Measurements from ENCODE around the gene PALD1. TPM values are rescaled to one million over a fixed set of nuclear protein-coding genes. Genes with fewer than 3 reads are reported as not detected.

Gene PALD1
- total RNA-seq, 1 experiment from 2014 or later, result not detected

- no peak for DNase-seq (ENCODE audit: low read depth in 1 of 2, low spot score in 2 of 2)
- no peaks in the 10 kb centered on the region for H3K9me3 ChIP-seq (replicated peaks)
- H3K36me3 ChIP-seq, result no peaks in the 10 kb centered on the region
- H3K4me1 ChIP-seq (replicated peaks), result no peaks in the 10 kb centered on the region
- H3K4me3 ChIP-seq, result no peak overlapping the region
- no peaks in the 10 kb centered on the region for H3K27me3 ChIP-seq (replicated peaks)
- no peak overlapping the region for H3K27ac ChIP-seq
Observed at GRCh38 chr10:70559861-70560260, 81.3 kb downstream of the PALD1 start.

DNA sequence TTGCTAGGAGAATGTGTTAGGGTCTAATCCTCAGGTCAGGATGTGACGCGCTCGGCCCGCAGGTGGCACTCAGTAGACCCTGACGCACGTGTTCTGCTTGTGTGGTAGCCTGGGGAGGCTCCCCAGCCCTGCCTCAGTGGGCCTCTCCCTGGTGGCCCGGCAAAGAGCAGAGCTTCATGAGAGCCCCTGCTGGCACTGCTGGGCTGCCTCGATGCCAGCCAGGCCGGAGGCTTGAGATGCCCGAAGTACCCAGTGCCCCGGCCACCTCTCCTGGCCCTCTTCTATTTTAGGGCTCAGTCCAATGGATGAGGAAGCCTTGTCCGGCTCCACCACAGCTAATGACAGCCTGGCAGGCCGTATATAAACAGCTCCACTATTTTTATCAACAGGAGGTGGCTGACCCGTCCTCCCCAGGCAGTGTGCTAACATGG is 82.0 kb downstream of the PALD1 start:
- Histone ChIP-seq H3K4me3 (no peak overlapping the region), H3K4me1 (replicated peaks) (no peaks in the 10 kb centered on the region), H3K36me3 (no peaks in the 10 kb centered on the region), H3K27ac (no peak overlapping the region), H3K9me3 (replicated peaks) (no peaks in the 10 kb centered on the region), H3K27me3 (replicated peaks) (no peaks in the 10 kb centered on the region)
- DNase-seq (ENCODE audit: low read depth in 1 of 2, low spot score in 2 of 2), result no peak

GRCh38 chr10:70561070-70561469 is 82.5 kb downstream of the PALD1 start:
- no peak overlapping the region for H3K27ac ChIP-seq

GRCh38 chr10:70561558-70561957 is 83.0 kb downstream of the PALD1 start:
- Histone ChIP-seq H3K27ac (no peak overlapping the region), H3K9me3 (replicated peaks) (no peaks in the 10 kb centered on the region), H3K4me1 (replicated peaks) (no peaks in the 10 kb centered on the region), H3K4me3 (no peak overlapping the region), H3K27me3 (replicated peaks) (no peaks in the 10 kb centered on the region), H3K36me3 (no peaks in the 10 kb centered on the region)
- DNase-seq (ENCODE audit: low read depth in 1 of 2, low spot score in 2 of 2), result no peak

More at GRCh38 chr10:70561070-70561469, 82.5 kb downstream of the PALD1 start:
- Histone ChIP-seq H3K4me1 (replicated peaks) (no peaks in the 10 kb centered on the region), H3K27me3 (replicated peaks) (no peaks in the 10 kb centered on the region), H3K4me3 (no peak overlapping the region), H3K36me3 (no peaks in the 10 kb centered on the region), H3K9me3 (replicated peaks) (no peaks in the 10 kb centered on the region)
- no peak for DNase-seq (ENCODE audit: low read depth in 1 of 2, low spot score in 2 of 2)

DNA sequence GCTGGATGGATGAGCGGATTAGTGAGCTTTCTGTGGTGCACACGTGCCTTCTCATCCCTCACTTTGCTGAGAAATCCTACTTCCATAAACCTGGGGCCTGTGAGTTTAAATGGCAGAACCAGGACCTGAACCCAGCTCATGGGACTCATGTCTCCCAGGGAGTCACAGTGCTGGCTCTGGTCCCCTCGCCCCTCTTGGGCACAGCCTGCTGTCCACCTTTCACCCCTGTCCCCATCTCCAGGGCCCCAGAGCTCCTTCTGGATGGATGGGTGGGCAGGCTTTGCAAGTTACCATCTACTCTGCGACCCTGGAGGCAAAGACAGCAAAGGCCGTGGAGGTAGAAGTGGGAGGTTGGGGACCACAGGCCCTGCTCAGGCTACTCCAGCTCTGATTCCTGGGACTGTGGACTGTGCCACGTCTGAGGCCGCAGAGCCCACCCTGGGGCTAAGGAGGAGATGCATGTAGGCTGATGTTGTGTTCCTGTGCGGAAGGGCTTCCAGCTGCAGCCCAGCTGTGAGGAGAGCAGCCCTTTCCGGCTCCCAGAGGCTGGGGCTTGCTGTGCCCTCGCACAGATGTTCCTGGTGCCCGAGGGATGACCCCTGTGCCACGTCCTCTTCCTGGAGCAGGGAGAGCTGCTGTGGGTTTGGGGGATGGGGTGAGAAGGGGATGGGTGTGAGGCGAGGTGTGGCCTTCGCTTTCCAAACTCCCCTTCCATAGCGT is 83.6 kb downstream of the PALD1 start:
- Histone ChIP-seq H3K4me1 (replicated peaks) (no peaks in the 10 kb centered on the region), H3K4me3 (no peak overlapping the region), H3K27me3 (replicated peaks) (no peaks in the 10 kb centered on the region), H3K9me3 (replicated peaks) (no peaks in the 10 kb centered on the region), H3K36me3 (no peaks in the 10 kb centered on the region), H3K27ac (no peak overlapping the region)
- no peak for DNase-seq (ENCODE audit: low read depth in 1 of 2, low spot score in 2 of 2)

DNA sequence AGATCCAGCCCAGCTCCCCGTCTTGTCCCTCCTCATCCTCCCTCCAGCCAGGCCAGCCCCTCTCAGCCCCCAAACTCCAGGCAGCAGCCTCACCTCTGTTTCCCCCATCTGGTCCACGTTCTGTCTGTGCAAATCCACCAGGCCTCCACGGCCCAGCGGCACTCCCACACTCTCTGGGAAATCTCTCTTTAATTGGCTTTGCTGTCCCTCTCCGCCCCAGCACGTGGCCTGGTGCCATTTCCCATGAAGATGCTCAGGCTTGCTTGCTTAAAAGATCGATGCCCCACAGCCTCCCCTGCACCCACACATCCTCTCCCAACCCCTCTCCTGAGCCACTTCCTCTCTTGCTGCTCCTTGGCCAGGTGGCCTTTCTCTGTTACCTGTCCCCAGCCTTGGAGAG is 84.7 kb downstream of the PALD1 start:
- no peaks in the 10 kb centered on the region for H3K27me3 ChIP-seq (replicated peaks)
- no peak overlapping the region for H3K4me3 ChIP-seq
- no peak overlapping the region for H3K27ac ChIP-seq
- H3K4me1 ChIP-seq (replicated peaks), result no peaks in the 10 kb centered on the region
- H3K9me3 ChIP-seq (replicated peaks), result no peaks in the 10 kb centered on the region
- no peaks in the 10 kb centered on the region for H3K36me3 ChIP-seq
- no peak for DNase-seq (ENCODE audit: low read depth in 1 of 2, low spot score in 2 of 2)

DNA sequence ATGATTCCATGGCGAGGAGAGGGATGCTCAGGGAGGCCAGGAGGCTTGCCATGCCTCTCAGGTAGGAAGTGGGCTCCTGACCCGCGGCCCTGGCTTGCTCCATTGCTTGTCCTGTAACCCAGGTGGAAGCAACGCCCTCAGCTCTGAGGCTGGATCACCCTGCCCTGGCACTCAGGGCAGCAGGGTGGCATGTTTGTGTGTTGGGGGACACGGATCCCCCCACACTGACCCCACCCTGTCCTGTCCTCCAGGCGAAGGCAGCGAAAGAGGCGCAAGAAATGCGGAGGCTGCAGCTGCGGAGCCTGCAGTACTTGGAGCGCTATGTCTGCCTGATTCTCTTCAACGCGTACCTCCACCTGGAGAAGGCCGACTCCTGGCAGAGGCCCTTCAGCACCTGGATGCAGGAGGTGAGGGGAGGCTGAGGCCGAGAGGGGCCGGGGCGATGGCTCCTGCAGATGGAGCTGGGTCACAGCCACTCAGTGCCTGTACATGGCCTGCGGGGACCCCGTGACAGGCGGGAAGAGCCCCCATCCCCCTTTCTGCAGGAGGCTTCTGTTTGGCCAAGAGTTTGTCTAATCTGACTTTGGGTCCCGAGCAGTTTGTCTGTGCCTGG is 85.7 kb downstream of the PALD1 start:
- Histone ChIP-seq H3K4me1 (replicated peaks) (no peaks in the 10 kb centered on the region), H3K4me3 (no peak overlapping the region), H3K27ac (no peak overlapping the region), H3K36me3 (no peaks in the 10 kb centered on the region), H3K9me3 (replicated peaks) (no peaks in the 10 kb centered on the region), H3K27me3 (replicated peaks) (no peaks in the 10 kb centered on the region)
- no peak for DNase-seq (ENCODE audit: low read depth in 1 of 2, low spot score in 2 of 2)

GRCh38 chr10:70564901-70565351 is 86.4 kb downstream of the PALD1 start:
- H3K27me3 ChIP-seq (replicated peaks), result no peaks in the 10 kb centered on the region
- H3K4me3 ChIP-seq, result no peak overlapping the region
- no peaks in the 10 kb centered on the region for H3K4me1 ChIP-seq (replicated peaks)
- no peaks in the 10 kb centered on the region for H3K9me3 ChIP-seq (replicated peaks)
- H3K36me3 ChIP-seq, result no peaks in the 10 kb centered on the region
- no peak for DNase-seq (ENCODE audit: low read depth in 1 of 2, low spot score in 2 of 2)
- H3K27ac ChIP-seq, result no peak overlapping the region

- Histone ChIP-seq H3K36me3 (no peaks in the 10 kb centered on the region), H3K9me3 (replicated peaks) (no peaks in the 10 kb centered on the region), H3K27me3 (replicated peaks) (no peaks in the 10 kb centered on the region), H3K27ac (no peak overlapping the region), H3K4me3 (no peak overlapping the region), H3K4me1 (replicated peaks) (no peaks in the 10 kb centered on the region)
- DNase-seq (ENCODE audit: low read depth in 1 of 2, low spot score in 2 of 2), result no peak
Observed at GRCh38 chr10:70565556-70566514, 87.3 kb downstream of the PALD1 start.

DNA sequence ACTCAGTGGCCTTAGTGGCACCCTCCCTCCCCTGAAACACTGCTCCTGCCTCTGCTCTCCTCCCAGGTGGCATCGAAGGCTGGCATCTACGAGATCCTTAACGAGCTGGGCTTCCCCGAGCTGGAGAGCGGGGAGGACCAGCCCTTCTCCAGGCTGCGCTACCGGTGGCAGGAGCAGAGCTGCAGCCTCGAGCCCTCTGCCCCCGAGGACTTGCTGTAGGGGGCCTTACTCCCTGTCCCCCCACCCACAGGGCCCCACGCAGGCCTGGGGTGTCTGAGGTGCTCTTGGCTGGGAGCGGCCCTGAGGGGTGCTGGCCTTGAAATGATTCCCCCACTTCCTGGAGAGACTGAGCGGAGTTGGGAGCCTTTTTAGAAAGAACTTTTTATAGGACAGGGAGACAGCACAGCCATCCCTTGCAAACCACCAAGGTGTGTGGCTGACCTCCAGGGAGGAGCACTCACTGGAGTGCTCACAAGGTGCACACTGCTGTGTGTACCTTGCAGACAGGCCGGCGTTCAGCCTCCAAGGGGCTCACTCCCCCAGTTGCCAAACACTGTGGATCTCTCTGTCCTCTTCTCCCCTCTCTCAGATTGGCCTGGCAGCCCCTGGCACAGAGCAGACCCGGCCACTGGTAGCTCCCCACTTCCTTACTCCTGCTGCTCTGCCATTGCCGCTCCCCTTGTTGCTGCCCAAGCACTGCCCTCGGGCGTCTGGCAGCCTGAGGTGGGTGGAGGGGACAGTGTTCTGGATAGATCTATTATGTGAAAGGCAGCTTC is 88.1 kb downstream of the PALD1 start:
- Histone ChIP-seq H3K4me3 (no peak overlapping the region), H3K27ac (no peak overlapping the region), H3K36me3 (no peaks in the 10 kb centered on the region), H3K4me1 (replicated peaks) (no peaks in the 10 kb centered on the region), H3K9me3 (replicated peaks) (no peaks in the 10 kb centered on the region), H3K27me3 (replicated peaks) (no peaks in the 10 kb centered on the region)
- DNase-seq (ENCODE audit: low read depth in 1 of 2, low spot score in 2 of 2), result no peak

DNA sequence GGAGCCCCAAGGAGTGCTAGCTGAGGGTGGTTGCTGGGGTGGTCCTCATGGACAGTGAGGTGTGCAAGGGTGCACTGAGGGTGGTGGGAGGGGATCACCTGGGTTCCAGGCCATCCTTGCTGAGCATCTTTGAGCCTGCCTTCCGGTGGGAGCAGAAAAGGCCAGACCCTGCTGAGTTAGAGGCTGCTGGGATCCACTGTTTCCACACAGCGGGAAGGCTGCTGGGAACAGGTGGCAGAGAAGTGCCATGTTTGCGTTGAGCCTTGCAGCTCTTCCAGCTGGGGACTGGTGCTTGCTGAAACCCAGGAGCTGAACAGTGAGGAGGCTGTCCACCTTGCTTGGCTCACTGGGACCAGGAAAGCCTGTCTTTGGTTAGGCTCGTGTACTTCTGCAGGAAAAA is 89.0 kb downstream of the PALD1 start:
- Histone ChIP-seq H3K9me3 (replicated peaks) (no peaks in the 10 kb centered on the region), H3K27ac (no peak overlapping the region), H3K36me3 (no peaks in the 10 kb centered on the region), H3K4me1 (replicated peaks) (no peaks in the 10 kb centered on the region), H3K27me3 (replicated peaks) (no peaks in the 10 kb centered on the region), H3K4me3 (no peak overlapping the region)
- no peak for DNase-seq (ENCODE audit: low read depth in 1 of 2, low spot score in 2 of 2)

- no peak for DNase-seq (ENCODE audit: low read depth in 1 of 2, low spot score in 2 of 2)
- Histone ChIP-seq H3K27ac (no peak overlapping the region), H3K36me3 (no peaks in the 10 kb centered on the region), H3K4me3 (no peak overlapping the region), H3K4me1 (replicated peaks) (no peaks in the 10 kb centered on the region), H3K9me3 (replicated peaks) (no peaks in the 10 kb centered on the region), H3K27me3 (replicated peaks) (no peaks in the 10 kb centered on the region)
Observed at GRCh38 chr10:70568113-70568512, 89.5 kb downstream of the PALD1 start.

DNA sequence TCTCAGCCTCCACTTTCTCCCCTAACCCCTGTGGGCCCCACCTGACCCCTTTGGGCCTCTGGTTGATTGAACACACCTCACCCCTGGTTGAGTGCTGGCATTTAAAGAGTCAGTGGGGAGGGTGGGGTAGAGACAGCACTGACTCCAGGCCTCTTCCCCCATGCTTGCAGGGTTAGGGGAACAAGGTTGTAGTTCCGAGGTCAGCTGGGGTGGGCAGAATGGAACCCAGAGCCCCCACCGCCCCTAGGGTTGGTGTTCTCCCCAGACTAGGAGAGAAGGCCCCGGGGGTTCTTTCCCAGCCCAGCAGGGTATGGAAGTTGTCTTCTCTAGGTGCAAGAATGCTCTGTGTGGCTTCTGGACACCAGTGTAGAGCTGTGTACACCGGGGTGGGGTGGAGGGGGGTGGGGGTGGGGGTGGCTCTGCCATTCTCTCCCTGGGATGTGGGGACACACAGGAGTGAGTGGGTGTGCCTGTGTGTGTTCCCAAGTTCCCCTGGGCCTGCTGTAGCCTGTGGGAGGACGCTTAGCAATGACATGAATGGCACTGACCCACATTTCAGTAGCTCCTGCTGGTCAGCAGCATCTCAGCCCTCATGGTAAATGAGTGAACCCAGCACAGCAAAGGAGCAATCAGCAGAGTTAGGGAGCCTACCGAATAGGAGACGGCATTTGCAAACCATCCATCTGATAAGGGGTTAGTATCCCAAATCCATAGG is 90.4 kb downstream of the PALD1 start:
- H3K27me3 ChIP-seq (replicated peaks), result no peaks in the 10 kb centered on the region
- no peaks in the 10 kb centered on the region for H3K36me3 ChIP-seq
- H3K27ac ChIP-seq, result no peak overlapping the region
- no peaks in the 10 kb centered on the region for H3K4me1 ChIP-seq (replicated peaks)
- H3K4me3 ChIP-seq, result no peak overlapping the region
- H3K9me3 ChIP-seq (replicated peaks), result no peaks in the 10 kb centered on the region
- DNase-seq (ENCODE audit: low read depth in 1 of 2, low spot score in 2 of 2), result no peak

Measured in SJSA1 (cell line).